Fibroblast of the aortic adventitia (primary cell): Measurements from ENCODE around the gene AGR2. TPM values are rescaled to one million over a fixed set of nuclear protein-coding genes. Genes with fewer than 3 reads are reported as not detected.

Experiments used
- DNase-seq: peaks from one replicate; pipeline ENCODE4 v3.0.0-alpha.2; 2010; ENCODE audit warnings: low read depth
- H3K4me3 ChIP-seq: 2 replicates; pipeline ENCODE4 v1.5.1; 2011; ENCODE audit warnings: low read depth, mild to moderate bottlenecking, control low read depth, low read length, moderate library complexity
- CTCF ChIP-seq: IDR thresholded peaks from 2 replicates; pipeline ENCODE4 v1.5.1; 2011; ENCODE audit warnings: mild to moderate bottlenecking, low read length, control low read depth, inconsistent platforms; ENCODE audit not compliant: insufficient read depth
- total RNA-seq: library from RNA; depleted of rRNA; stranded (reverse); fragments of >200 nt; gene quantifications from 2 replicates; pipeline ENCODE4 v1.2.3, GENCODE V29; 2012; ENCODE audit warnings: low replicate concordance

The AGR2 gene
- total RNA-seq, 1 donor = not detected

- no peak for DNase-seq
- TF ChIP-seq CTCF = no peak
- H3K4me3 ChIP-seq = no peak overlapping the region
These were observed 10.2 kb upstream of the AGR2 start for GRCh38 chr7:16815001-16815400.

GRCh38 chr7:16813232-16813616, 8.4 kb upstream of the AGR2 start:
- no peak overlapping the region for H3K4me3 ChIP-seq
- no peak for TF ChIP-seq CTCF
- no peak for DNase-seq

- no peak overlapping the region for H3K4me3 ChIP-seq
These were observed 7.9 kb upstream of the AGR2 start for GRCh38 chr7:16812542-16813231.

GRCh38 chr7:16811551-16811950, 6.8 kb upstream of the AGR2 start:
- no peak for TF ChIP-seq CTCF
- H3K4me3 ChIP-seq = no peak overlapping the region
- DNase-seq = peak; percentile 18

More at GRCh38 chr7:16812542-16813231, 7.9 kb upstream of the AGR2 start:
- DNase-seq = no peak
- no peak for TF ChIP-seq CTCF

- TF ChIP-seq CTCF = no peak
- no peak for DNase-seq
- H3K4me3 ChIP-seq = no peak overlapping the region
These were observed 5.8 kb upstream of the AGR2 start for GRCh38 chr7:16810573-16810972.

- no peak for DNase-seq
- H3K4me3 ChIP-seq = no peak overlapping the region
- TF ChIP-seq CTCF = no peak
These were observed 5.3 kb upstream of the AGR2 start for GRCh38 chr7:16810112-16810511.

- TF ChIP-seq CTCF = no peak
- no peak for DNase-seq
These were observed 642 bp upstream of the AGR2 start for GRCh38 chr7:16805441-16805840.

More at GRCh38 chr7:16805441-16805840, 642 bp upstream of the AGR2 start:
- H3K4me3 ChIP-seq = no peak overlapping the region
